ENCODE results near the gene GSTA4. TPM values are rescaled to one million over a fixed set of nuclear protein-coding genes. Genes with fewer than 3 reads are reported as not detected.

GSTA4 gene
- total RNA-seq, 6 donors from 2014 or later: 29.0 to 151 (median 80.8) TPM

GRCh38 chr6:53028467-53028866, 33.4 kb upstream of the GSTA4 start:
- WGBS, 2 donors: 82 to 91% methylated on average over 1 of the region's 1 CpG
- no peaks in the 10 kb centered on the region for H3K27me3 ChIP-seq
- H3K4me1 ChIP-seq: no peaks in the 10 kb centered on the region
- H3K9me3 ChIP-seq: no peaks in the 10 kb centered on the region
- no peak for ATAC-seq (ENCODE audit: low FRiP score in 2 of 2)
- H3K36me3 ChIP-seq: peaks cover 3 to 78% (median 36%) of the 10 kb centered on the region in 4 donors
- H3K27ac ChIP-seq: no peak overlapping the region
- TF ChIP-seq EP300 (IDR thresholded peaks at IDR 0.05): no peak
- TF ChIP-seq POLR2A (IDR thresholded peaks at IDR 0.05): no peak
- TF ChIP-seq CTCF (IDR thresholded peaks at IDR 0.05): no peak
- no peak for TF ChIP-seq POLR2AphosphoS5 (IDR thresholded peaks at IDR 0.05)
- H3K4me3 ChIP-seq: no peak overlapping the region
- no peak for DNase-seq

DNA sequence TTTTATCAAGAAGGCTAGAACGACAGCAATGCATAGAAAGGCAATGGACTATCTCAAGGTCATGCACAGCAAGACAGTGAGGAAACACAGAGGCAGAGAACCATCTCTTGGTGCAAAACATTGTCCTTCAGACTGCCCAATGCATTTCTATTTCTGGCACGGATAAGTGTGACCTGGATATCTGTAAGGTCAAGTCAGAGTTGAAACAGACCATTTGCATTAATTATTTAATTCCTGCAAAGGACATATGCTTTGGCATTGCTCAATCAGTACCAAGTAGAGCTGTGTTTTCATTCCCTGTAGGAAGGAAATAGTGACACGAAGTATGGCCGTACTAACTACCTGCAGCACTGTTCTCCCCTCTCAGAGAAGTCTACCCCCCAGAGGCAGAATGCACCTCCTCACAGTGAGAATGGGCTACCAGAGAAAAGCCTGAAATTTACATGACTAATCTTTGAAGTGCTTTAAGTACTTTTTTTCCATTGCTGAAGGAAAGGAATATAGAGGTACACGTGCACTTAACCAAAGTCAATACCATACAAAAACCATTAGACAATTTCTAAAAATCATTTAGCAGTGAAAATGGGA, 32.1 kb upstream of the GSTA4 start:
- Histone ChIP-seq H3K4me1 (no peaks in the 10 kb centered on the region), H3K27me3 (no peaks in the 10 kb centered on the region), H3K27ac (no peak overlapping the region), H3K4me3 (no peak overlapping the region), H3K36me3 (peaks cover 3 to 74% (median 36%) of the 10 kb centered on the region in 4 donors), H3K9me3 (no peaks in the 10 kb centered on the region)
- no peak for TF ChIP-seq EP300 (IDR thresholded peaks at IDR 0.05)
- TF ChIP-seq CTCF (IDR thresholded peaks at IDR 0.05): no peak
- TF ChIP-seq POLR2AphosphoS5 (IDR thresholded peaks at IDR 0.05): no peak
- no peak for TF ChIP-seq POLR2A (IDR thresholded peaks at IDR 0.05)
- no peak for ATAC-seq (ENCODE audit: low FRiP score in 2 of 2)
- DNase-seq: no peak
- WGBS, 2 donors: 86 to 88% methylated on average over 5 of the region's 5 CpGs

- ATAC-seq (ENCODE audit: low FRiP score in 2 of 2): no peak
These were observed 31.4 kb upstream of the GSTA4 start for GRCh38 chr6:53026526-53026925.

DNA sequence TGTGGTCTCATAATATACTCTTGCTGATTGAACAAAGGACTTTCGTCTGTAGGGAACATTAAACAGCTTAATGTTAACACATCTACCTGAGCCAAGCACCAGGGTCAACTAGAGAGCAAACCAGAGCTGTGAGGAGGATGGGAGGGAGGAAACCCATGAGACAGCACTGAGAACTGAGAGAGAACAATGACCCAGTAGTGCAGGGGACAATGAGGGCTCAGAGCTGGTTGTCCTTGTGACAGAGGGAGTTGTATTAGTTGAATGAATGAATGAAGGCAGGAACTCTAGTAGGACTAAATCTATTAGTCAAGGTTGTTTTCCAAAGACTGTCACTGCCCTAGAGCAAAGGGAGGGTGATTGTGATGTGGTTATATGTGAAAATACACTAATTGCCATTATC, 28.2 kb upstream of the GSTA4 start:
- ATAC-seq (ENCODE audit: low FRiP score in 2 of 2): peak in 1 of 2 donors; percentile 34
- H3K36me3 ChIP-seq: peaks cover 0 to 45% (median 19%) of the 10 kb centered on the region in 4 donors
- 91 to 100% methylated on average over 1 of the region's 1 CpG for WGBS, 2 donors

More at GRCh38 chr6:53026526-53026925, 31.4 kb upstream of the GSTA4 start:
- no peak overlapping the region for H3K27ac ChIP-seq
- DNase-seq: no peak
- no peaks in the 10 kb centered on the region for H3K4me1 ChIP-seq
- H3K4me3 ChIP-seq: no peak overlapping the region
- 90 to 93% methylated on average over 3 of the region's 3 CpGs for WGBS, 2 donors
- no peaks in the 10 kb centered on the region for H3K9me3 ChIP-seq
- peaks cover 3 to 67% (median 30%) of the 10 kb centered on the region in 4 donors for H3K36me3 ChIP-seq
- TF ChIP-seq POLR2A (IDR thresholded peaks at IDR 0.05) (no peak), POLR2AphosphoS5 (IDR thresholded peaks at IDR 0.05) (no peak), EP300 (IDR thresholded peaks at IDR 0.05) (no peak), CTCF (IDR thresholded peaks at IDR 0.05) (no peak)
- no peaks in the 10 kb centered on the region for H3K27me3 ChIP-seq

More for the DNA sequence above, 28.2 kb upstream of the GSTA4 start:
- no peaks in the 10 kb centered on the region for H3K4me1 ChIP-seq
- TF ChIP-seq POLR2AphosphoS5 (IDR thresholded peaks at IDR 0.05) (no peak), CTCF (IDR thresholded peaks at IDR 0.05) (no peak), POLR2A (IDR thresholded peaks at IDR 0.05) (no peak), EP300 (IDR thresholded peaks at IDR 0.05) (no peak)
- no peaks in the 10 kb centered on the region for H3K27me3 ChIP-seq
- H3K27ac ChIP-seq: no peak overlapping the region
- no peaks in the 10 kb centered on the region for H3K9me3 ChIP-seq
- DNase-seq: no peak
- no peak overlapping the region for H3K4me3 ChIP-seq

Measured in upper lobe of left lung (tissue), 6 donors.